GM21737 (cell line): ENCODE results near the gene GLB1L3.

Experiments used
- ATAC-seq: cut with Tn5 transposase; IDR thresholded peaks from one replicate; pipeline ENCODE4 v1.9.1; 2021; ENCODE audit warnings: mild to moderate bottlenecking, moderate library complexity; ENCODE audit not compliant: unreplicated experiment

Gene GLB1L3

DNA sequence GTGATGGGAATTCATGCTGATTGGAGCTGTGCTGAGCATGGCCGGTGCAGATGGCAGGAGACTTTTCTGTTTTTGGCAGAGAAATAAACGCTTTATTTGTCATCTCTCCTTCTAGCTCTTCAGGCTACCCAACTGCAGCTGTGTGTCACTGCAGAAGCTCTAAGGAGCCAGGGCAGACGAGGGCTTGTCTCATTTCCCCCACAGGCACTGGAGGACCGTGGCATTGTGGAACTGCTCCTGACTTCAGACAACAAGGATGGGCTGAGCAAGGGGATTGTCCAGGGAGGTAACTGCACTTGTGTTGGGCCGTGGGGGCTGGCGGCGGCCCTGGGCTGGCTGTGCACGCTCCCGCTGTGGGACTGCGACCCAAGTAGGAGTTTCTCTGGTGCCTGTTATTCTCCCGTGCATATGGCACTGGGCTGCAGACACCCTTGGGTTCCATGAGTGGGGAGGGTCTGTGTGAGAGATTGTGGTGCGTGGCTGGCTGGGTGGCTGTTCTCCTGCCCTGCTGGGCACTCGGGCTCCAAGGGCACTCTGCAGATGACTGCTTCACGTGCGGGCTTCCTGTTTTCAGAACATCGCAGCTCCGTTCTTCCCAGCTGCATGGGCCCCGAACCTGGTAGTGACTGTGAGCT is 82.8 kb downstream of the GLB1L3 start:
- no peak for ATAC-seq

- no peak for ATAC-seq
Measured at GRCh38 chr11:134359646-134360045, 83.5 kb downstream of the GLB1L3 start.

- peak; percentile 84 for ATAC-seq
Measured at GRCh38 chr11:134360050-134360835, 84.1 kb downstream of the GLB1L3 start.

GRCh38 chr11:134361661-134362060 is 85.5 kb downstream of the GLB1L3 start:
- ATAC-seq: no peak

GRCh38 chr11:134362192-134362901 is 86.2 kb downstream of the GLB1L3 start:
- ATAC-seq: no peak

DNA sequence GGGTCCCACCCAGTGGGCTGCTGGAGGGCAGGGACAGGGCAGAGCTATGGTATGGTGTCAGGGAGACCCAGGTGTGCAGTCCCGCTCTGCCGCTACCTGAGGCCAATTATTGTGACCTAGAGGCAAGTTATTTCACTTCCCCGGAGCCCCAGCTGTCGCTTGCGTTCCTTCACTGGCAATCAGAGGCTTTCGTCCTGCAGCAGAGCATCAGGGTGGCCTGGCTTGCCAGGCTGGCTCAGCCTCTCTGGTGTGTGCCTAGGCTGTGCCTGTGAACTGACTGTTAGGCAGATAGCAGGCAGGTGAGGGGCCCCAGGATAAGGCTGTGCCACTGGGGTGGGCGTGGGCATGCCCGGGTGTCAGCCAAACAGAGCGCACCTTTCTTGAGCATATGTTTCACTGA is 87.0 kb downstream of the GLB1L3 start:
- no peak for ATAC-seq

DNA sequence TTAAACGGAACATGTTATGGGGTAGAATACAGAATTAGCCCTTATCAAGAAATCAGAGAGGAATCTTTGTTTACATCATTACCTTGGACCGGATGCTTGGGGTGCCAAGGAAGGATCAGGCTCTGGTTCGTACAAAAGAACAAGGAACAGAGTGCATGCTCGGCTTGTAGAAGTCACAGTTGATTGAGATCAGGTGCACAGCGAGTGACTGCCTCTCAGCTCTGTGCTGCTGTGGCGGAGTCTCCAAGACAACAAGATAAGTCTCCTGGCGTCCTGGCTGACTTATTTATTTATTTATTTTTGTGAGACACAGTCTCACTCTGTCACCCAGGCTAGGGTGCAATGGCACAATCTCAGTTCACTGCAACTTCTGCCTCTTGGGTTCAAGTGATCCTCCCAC is 87.4 kb downstream of the GLB1L3 start:
- ATAC-seq: no peak

GRCh38 chr11:134364261-134364660 is 88.1 kb downstream of the GLB1L3 start:
- no peak for ATAC-seq

GRCh38 chr11:134365011-134365925 is 89.1 kb downstream of the GLB1L3 start:
- ATAC-seq: no peak

DNA sequence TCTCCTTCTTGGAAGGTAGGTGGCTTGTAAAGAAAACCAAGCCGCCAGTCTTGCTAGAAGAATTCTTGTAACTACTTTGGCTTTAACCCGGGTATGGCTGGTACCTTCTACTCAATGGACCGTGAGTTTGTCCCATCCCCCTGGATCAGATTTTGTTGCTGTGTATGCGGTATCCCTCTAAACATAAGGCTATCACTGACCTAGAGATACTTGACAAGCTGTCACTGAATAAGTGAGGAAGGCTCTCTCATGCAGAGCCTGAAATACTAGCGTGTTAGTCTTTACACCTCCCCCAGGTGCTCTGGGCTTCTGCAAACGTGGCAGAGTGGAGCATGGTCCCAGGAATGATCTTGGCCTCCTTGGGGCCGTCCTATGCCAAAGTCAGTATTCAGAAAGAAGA is 90.1 kb downstream of the GLB1L3 start:
- no peak for ATAC-seq

DNA sequence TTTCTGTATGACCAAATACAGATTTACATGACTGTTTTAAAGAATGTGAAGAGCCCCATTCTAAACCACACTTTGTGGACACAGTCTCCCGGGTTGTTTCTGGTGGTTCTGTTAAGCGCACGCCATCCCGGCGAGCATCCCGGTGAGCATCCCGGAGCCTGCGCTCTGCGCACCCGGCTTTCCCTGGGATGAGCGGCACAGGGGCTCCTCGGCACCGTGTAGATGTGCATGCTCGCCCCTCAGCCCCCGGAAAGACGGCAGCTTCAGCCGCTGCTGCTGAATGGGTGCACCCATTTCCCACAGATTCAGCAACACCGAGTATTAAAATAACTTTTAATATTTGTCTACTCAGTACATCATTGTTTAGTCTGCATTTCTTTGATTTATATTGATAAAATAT is 91.6 kb downstream of the GLB1L3 start:
- ATAC-seq: no peak
